Ascending aorta (tissue), 2 donors: Measurements from ENCODE around the gene CHAD. TPM values are rescaled to one million over a fixed set of nuclear protein-coding genes. Genes with fewer than 3 reads are reported as not detected.

Experiments used
- DNase-seq, 2 donors: peaks; one replicate each; pipeline ENCODE4 v3.0.0-alpha.2; 2019; ENCODE audit warnings: low spot score in 2 of 2
- H3K27ac ChIP-seq, 2 donors: fragments of 200-600 bp; sonication (generic); one replicate each; pipeline ENCODE4 v1.5.1; 2016 to 2017; ENCODE audit warnings: mild to moderate bottlenecking in 1 of 2
- H3K27me3 ChIP-seq: fragments of 200-600 bp; sonication (generic); one replicate; pipeline ENCODE4 v1.5.1; 2017
- H3K36me3 ChIP-seq, 2 donors: fragments of 200-600 bp; sonication (generic); one replicate each; pipeline ENCODE4 v1.5.1; 2016
- H3K4me1 ChIP-seq, 2 donors: fragments of 200-600 bp; sonication (generic); one replicate each; pipeline ENCODE4 v1.5.1; 2016 to 2017; ENCODE audit warnings: mild to moderate bottlenecking in 1 of 2
- H3K4me3 ChIP-seq, 2 donors: fragments of 200-600 bp; sonication (generic); one replicate each; pipeline ENCODE4 v1.5.1; 2016 to 2017; ENCODE audit warnings: mild to moderate bottlenecking in 1 of 2
- H3K9me3 ChIP-seq, 2 donors: fragments of 200-600 bp; sonication (generic); one replicate each; pipeline ENCODE4 v1.5.1; 2016
- CTCF ChIP-seq, 3 experiments: fragments of 200-600 bp in 2 of 3; fragments of 450-650 bp in 1 of 3; sonication (generic) in 2 of 3; IDR thresholded peaks; one replicate each; pipeline ENCODE4 v1.5.1; 2016 to 2019; ENCODE audit warnings: antibody characterized with exemption in 3 of 3, mild to moderate bottlenecking in 1 of 3, moderate library complexity in 1 of 3
- intact Hi-C: fragments of 100-400 bp; cut with DNase I; formaldehyde crosslinking; loops from one replicate; pipeline ENCODE4 v1.15.1; 2023
- total RNA-seq: library from RNA; depleted of rRNA; stranded (reverse); fragments of >200 nt; gene quantifications from one replicate; pipeline ENCODE4 v1.1.0, GENCODE V29; 2016

The CHAD gene, protein sequence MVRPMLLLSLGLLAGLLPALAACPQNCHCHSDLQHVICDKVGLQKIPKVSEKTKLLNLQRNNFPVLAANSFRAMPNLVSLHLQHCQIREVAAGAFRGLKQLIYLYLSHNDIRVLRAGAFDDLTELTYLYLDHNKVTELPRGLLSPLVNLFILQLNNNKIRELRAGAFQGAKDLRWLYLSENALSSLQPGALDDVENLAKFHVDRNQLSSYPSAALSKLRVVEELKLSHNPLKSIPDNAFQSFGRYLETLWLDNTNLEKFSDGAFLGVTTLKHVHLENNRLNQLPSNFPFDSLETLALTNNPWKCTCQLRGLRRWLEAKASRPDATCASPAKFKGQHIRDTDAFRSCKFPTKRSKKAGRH
- not detected for total RNA-seq

DNA sequence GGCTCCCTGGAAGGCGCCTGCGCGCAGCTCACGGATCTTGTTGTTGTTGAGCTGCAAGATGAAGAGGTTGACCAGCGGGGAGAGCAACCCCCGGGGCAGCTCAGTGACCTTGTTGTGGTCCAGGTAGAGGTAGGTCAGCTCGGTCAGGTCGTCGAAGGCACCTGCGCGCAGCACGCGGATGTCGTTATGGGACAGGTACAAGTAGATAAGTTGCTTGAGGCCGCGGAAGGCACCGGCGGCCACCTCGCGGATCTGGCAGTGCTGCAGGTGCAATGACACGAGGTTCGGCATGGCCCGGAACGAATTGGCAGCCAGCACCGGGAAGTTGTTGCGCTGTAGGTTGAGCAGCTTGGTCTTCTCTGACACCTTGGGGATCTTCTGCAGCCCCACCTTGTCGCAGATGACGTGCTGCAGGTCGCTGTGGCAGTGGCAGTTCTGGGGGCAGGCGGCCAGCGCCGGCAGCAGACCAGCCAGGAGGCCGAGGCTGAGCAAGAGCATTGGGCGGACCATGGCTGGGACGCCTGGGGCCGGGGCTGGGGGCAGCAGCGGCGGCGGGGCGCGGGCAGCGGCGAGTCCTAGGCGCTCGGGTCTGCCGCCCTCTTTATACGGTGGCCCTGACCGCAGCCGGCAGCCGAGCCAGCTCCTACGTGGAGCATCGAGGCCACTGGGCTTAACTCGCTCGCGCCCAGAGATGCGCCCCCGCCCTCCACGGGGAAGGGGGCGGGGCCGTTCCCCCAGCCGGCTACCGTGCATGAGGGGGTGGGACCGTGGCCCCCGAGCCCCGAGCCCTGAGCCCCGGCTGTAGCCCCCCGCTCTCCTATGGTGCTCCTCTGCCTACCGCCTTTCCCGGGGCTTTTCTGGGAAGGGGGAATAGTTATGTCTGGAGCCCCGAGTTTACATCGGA is at the start of gene CHAD:
CHAD (minus strand) TSS at position 577 of the 904 bp plus-strand sequence; CDS start at position 510, 67 bp downstream.
- Histone ChIP-seq H3K36me3 (peaks cover 0 to 11% of the 10 kb centered on the region in 2 donors), H3K4me3 (peak within 1 kb of the TSS; percentile 40 to 56), H3K27me3 (peaks cover 4% of the 10 kb centered on the region), H3K9me3 (no peaks in the 10 kb centered on the region), H3K27ac (no peak within 1 kb of the TSS), H3K4me1 (peaks cover 0 to 9% of the 10 kb centered on the region in 2 donors)
- intact Hi-C loops, result no loop called here
- DNase-seq, result no peak
- no peak for TF ChIP-seq CTCF (IDR thresholded peaks at IDR 0.05)

GRCh38 chr17:50517504-50518383 is 49.1 kb upstream of the CHAD start:
- Histone ChIP-seq H3K4me3 (no peak overlapping the region), H3K36me3 (no peaks in the 10 kb centered on the region), H3K9me3 (no peaks in the 10 kb centered on the region), H3K27me3 (no peaks in the 10 kb centered on the region), H3K27ac (no peak overlapping the region), H3K4me1 (no peaks in the 10 kb centered on the region)
- intact Hi-C loops, result no loop called here
- TF ChIP-seq CTCF (IDR thresholded peaks at IDR 0.05), result no peak
- no peak for DNase-seq

- H3K36me3 ChIP-seq, result no peaks in the 10 kb centered on the region
- no peak overlapping the region for H3K27ac ChIP-seq
- no peak for TF ChIP-seq CTCF (IDR thresholded peaks at IDR 0.05)
- no peaks in the 10 kb centered on the region for H3K27me3 ChIP-seq
- H3K4me1 ChIP-seq, result no peaks in the 10 kb centered on the region
- H3K9me3 ChIP-seq, result no peaks in the 10 kb centered on the region
- H3K4me3 ChIP-seq, result no peak overlapping the region
- intact Hi-C loops, result no loop called here
- no peak for DNase-seq
Observed at GRCh38 chr17:50517011-50517410, 48.3 kb upstream of the CHAD start.

DNA sequence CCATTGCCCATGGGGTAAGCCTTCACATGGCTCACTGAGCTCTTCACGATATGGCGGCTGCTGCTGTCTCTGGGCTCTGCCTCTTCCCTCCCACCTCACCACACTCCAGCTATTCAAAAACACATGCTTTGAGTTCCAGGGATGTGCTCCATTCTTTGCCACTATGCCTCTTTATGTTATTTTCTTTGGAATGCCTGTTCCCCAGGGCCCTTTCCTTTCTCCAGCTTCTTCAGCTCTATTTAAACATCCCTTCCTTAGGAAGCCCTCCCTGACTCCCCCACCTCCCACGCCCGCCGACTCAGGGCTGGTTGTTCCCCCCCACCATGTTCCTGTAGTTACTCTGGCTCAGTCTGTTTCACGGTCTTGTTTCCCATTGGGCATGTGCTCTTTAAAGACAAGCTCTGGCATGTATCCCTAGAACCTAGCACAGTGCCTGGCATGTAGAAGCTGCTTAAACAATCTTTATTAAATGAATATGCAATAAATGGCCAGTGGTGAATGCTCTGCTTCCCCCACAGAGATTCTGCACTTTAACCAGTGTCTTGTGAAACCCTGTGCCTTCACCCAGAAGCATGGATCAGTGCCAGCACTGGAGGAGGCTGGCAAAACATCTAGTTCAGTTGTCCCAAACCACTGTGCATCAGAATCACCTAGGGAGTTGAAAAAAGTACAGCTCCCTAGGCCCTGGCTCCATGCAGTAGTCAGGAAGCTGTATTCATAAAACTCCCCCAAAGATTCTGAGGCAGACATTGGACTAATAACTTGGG is 46.4 kb upstream of the CHAD start:
- H3K27me3 ChIP-seq, result no peaks in the 10 kb centered on the region
- no peak for TF ChIP-seq CTCF (IDR thresholded peaks at IDR 0.05)
- no peak overlapping the region for H3K4me3 ChIP-seq
- H3K9me3 ChIP-seq, result no peaks in the 10 kb centered on the region
- H3K36me3 ChIP-seq, result no peaks in the 10 kb centered on the region
- no peak overlapping the region for H3K27ac ChIP-seq
- intact Hi-C loops, result no loop called here
- no peaks in the 10 kb centered on the region for H3K4me1 ChIP-seq
- DNase-seq, result no peak

GRCh38 chr17:50514388-50514787 is 45.7 kb upstream of the CHAD start:
- no peaks in the 10 kb centered on the region for H3K9me3 ChIP-seq
- H3K4me1 ChIP-seq, result no peaks in the 10 kb centered on the region
- H3K4me3 ChIP-seq, result no peak overlapping the region
- no peak for DNase-seq
- no peak for TF ChIP-seq CTCF (IDR thresholded peaks at IDR 0.05)
- intact Hi-C loops, result no loop called here
- no peaks in the 10 kb centered on the region for H3K36me3 ChIP-seq
- H3K27me3 ChIP-seq, result no peaks in the 10 kb centered on the region
- H3K27ac ChIP-seq, result no peak overlapping the region
